ENCODE data around the gene NBPF12. TPM values are rescaled to one million over a fixed set of nuclear protein-coding genes. Genes with fewer than 3 reads are reported as not detected.
"Not testable (repeated sequence)": the region's sequence is repeated elsewhere in the genome, so short reads cannot be mapped to it uniquely, and the experiment has no call there.

NBPF12 gene
- total RNA-seq, 2 donors from 2014 or later, result 3.8 to 4.8 TPM

- DNase-seq; ATAC-seq; intact Hi-C loops (cut with DNase I): not testable (repeated sequence)
Measured at GRCh38 chr1:146970656-146971055, 32.5 kb downstream of the NBPF12 start.

GRCh38 chr1:146972681-146973080, 34.6 kb downstream of the NBPF12 start:
- DNase-seq; intact Hi-C loops (cut with DNase I); ATAC-seq: not testable (repeated sequence)

- intact Hi-C loops (cut with DNase I); ATAC-seq; DNase-seq: not testable (repeated sequence)
Measured at GRCh38 chr1:146985855-146986254, 47.7 kb downstream of the NBPF12 start.

- DNase-seq; intact Hi-C loops (cut with DNase I); ATAC-seq: not testable (repeated sequence)
Measured at GRCh38 chr1:146986450-146986849, 48.3 kb downstream of the NBPF12 start.

- intact Hi-C loops (cut with DNase I); DNase-seq; ATAC-seq: not testable (repeated sequence)
Measured at GRCh38 chr1:146987502-146987901, 49.4 kb downstream of the NBPF12 start.

- ATAC-seq; DNase-seq; intact Hi-C loops (cut with DNase I): not testable (repeated sequence)
Measured at GRCh38 chr1:146989455-146989854, 51.3 kb downstream of the NBPF12 start.

- intact Hi-C loops (cut with DNase I); DNase-seq; ATAC-seq: not testable (repeated sequence)
Measured at GRCh38 chr1:147008495-147008894, 70.4 kb downstream of the NBPF12 start.

GRCh38 chr1:147026975-147027374, 88.9 kb downstream of the NBPF12 start:
- DNase-seq; intact Hi-C loops (cut with DNase I); ATAC-seq: not testable (repeated sequence)

- intact Hi-C loops (cut with DNase I); ATAC-seq; DNase-seq: not testable (repeated sequence)
Measured at GRCh38 chr1:147030066-147030653, 92.0 kb downstream of the NBPF12 start.

GRCh38 chr1:147039916-147040315, 101.8 kb downstream of the NBPF12 start:
- intact Hi-C loops (cut with DNase I), result no loop called here
- DNase-seq (no peak), ATAC-seq (no peak)

GRCh38 chr1:147042891-147043290, 104.8 kb downstream of the NBPF12 start:
- intact Hi-C loops (cut with DNase I); DNase-seq; ATAC-seq: not testable (repeated sequence)

GRCh38 chr1:147044511-147044910, 106.4 kb downstream of the NBPF12 start:
- ATAC-seq; intact Hi-C loops (cut with DNase I); DNase-seq: not testable (repeated sequence)

Other genes starting within 250 kb of the NBPF12 start
- 10 to 100 TPM; 12.2 to 22.8 TPM for gene PRKAB2, start 234.1 kb downstream of the NBPF12 start, total RNA-seq